Epithelial cell of proximal tubule (primary cell): Measurements from ENCODE around the gene PHB1. TPM values are rescaled to one million over a fixed set of nuclear protein-coding genes. Genes with fewer than 3 reads are reported as not detected.

Experiments used
- DNase-seq: peaks from one replicate; pipeline ENCODE4 v3.0.0-alpha.2; 2011; ENCODE audit warnings: low read depth
- H3K4me3 ChIP-seq: 2 replicates; pipeline ENCODE4 v1.5.1; 2011; ENCODE audit warnings: low read depth, mild to moderate bottlenecking, low read length
- total RNA-seq: library from RNA; depleted of rRNA; stranded (reverse); fragments of >200 nt; gene quantifications from 2 replicates; pipeline ENCODE4 v1.2.3, GENCODE V29; 2015
- TF ChIP-seq, protein P1 (sequence below): conservative IDR thresholded peaks from 2 replicates; pipeline ENCODE4 v1.5.1; 2012; ENCODE audit warnings: low read depth, mild to moderate bottlenecking, low read length

The PHB1 gene
- total RNA-seq, 1 donor from 2014 or later: 166 TPM

DNA sequence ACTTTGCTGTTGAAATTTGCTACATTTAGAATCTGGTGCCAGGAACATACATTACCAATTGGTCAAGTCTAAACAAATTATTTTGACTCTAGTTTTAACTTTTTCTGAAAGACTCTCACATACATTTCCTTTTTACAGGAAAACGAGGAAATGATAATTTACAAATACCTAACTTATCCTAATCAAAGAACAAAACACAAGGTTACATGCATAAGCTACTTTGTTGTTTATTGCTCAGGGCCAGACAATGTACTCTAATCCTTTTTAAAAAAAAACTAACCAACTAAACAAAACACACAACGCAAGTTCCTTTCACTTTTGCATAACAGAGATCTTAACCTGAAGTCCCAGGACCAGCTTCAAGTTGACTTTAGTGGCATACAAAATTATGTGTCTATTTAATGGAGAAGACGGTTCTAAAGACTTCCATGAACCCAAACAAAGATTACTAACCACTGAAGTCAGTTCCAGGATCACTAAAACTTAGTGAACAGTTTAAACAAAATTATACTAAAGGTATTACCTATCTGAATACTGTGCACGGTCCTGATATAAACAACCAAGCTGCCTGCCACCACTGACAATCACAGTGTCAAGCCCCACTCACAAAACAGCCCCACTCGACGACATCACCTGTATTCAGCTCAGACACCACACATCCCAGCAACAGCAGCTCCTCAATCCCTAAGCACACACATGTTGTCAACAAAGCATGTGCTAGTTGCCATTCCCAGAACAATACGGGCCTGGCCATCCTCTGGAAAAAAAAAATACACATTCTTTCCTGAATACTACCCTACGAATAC, 54.5 kb downstream of the PHB1 start:
- no peak for DNase-seq
- TF ChIP-seq, protein P1, sequence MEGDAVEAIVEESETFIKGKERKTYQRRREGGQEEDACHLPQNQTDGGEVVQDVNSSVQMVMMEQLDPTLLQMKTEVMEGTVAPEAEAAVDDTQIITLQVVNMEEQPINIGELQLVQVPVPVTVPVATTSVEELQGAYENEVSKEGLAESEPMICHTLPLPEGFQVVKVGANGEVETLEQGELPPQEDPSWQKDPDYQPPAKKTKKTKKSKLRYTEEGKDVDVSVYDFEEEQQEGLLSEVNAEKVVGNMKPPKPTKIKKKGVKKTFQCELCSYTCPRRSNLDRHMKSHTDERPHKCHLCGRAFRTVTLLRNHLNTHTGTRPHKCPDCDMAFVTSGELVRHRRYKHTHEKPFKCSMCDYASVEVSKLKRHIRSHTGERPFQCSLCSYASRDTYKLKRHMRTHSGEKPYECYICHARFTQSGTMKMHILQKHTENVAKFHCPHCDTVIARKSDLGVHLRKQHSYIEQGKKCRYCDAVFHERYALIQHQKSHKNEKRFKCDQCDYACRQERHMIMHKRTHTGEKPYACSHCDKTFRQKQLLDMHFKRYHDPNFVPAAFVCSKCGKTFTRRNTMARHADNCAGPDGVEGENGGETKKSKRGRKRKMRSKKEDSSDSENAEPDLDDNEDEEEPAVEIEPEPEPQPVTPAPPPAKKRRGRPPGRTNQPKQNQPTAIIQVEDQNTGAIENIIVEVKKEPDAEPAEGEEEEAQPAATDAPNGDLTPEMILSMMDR: no peak
- peak overlapping the region; percentile 97 for H3K4me3 ChIP-seq

DNA sequence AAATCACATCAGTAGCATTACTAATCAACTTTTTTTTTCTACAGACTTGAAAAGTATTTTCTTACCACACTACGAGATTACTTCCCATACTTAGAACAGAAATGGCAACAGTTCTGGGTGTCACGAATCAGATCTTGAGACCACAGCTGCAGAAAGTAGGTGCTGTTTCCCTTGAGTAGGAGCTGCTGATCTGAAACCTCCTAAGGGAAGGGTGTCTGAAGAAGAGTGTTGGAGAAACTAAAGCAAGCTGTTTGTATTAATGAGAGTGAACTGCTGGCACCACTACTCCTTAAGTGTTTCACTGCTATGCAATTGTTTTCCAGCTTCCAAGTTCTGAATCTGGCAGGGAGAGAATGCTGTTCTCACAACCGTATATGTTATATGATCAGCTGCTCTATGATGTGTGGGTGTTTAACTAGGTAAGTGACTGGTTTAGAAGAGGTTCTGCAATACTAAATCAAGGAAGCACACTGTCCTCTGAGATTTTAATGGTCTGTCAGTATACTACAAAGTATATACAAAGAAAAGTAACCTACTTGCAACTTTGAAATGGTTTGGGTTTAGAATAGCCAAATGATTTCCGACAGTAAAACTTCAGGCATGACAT, 55.9 kb downstream of the PHB1 start:
- H3K4me3 ChIP-seq: no peak overlapping the region
- DNase-seq: no peak

DNA sequence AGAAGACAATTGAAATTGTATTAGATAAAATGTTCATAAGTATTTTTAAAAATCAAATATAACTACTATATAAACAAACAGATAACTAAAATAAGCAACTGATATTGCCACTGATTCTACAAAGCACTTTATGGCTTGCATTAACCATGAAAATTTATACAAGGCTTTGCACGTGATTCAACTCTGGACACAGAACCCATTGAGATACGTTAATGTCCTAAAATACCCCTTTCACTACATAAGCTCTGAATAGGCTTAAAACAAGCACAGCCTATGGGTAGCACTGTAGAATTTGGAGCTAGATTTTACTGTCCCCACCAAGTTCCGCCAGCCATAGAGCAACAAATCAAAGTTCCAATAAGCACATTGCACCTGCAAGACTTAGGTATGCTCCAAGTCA, 57.2 kb downstream of the PHB1 start:
- H3K4me3 ChIP-seq: no peak overlapping the region
- DNase-seq: no peak
- TF ChIP-seq, protein P1: no peak

More for the DNA sequence above, 55.9 kb downstream of the PHB1 start:
- TF ChIP-seq, protein P1: no peak

DNA sequence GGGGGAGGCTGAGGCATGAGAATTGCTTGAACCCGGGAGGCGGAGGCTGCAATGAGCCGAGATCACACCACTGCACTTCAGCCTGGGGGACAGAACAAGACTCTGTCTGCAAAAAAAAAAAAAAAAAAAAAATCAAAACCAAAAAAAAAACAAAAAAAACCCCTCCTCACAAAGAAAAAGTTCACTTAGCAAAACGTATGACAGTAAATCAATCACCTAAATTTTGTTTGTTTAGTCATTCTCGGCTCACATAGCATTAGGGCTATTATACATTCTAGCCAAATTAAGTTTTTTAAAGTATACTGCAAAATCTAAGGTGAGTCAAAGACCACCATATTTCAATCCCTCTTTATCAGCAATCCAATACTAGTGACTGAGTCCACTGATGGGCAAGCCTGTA, 58.4 kb downstream of the PHB1 start:
- TF ChIP-seq, protein P1: no peak
- no peak for DNase-seq
- no peak overlapping the region for H3K4me3 ChIP-seq

Other genes with a start within 250 kb of the PHB1 start
- gene GNGT2, start 204.3 kb downstream of the PHB1 start, total RNA-seq: 1.4 and 1.8 TPM in 2 replicates
- 0.86 and 1.1 TPM in 2 replicates for gene ABI3, start 204.2 kb downstream of the PHB1 start, total RNA-seq
- 0.22 TPM in 1 of 2 replicates, not detected in the other for gene PHOSPHO1, start 184.1 kb downstream of the PHB1 start, total RNA-seq
- gene ZNF652, start 52.6 kb downstream of the PHB1 start, total RNA-seq: 10.9 and 12.8 TPM in 2 replicates
- gene NGFR, start 80.4 kb upstream of the PHB1 start, total RNA-seq: 0.29 TPM in 1 of 2 replicates, not detected in the other
- gene NXPH3, start 161.0 kb upstream of the PHB1 start, total RNA-seq: 0.07 and 0.69 TPM in 2 replicates